Erythroblast (primary cell): Measurements from ENCODE around the gene TRABD2B.

Experiments
- GATA1 ChIP-seq: IDR thresholded peaks from 2 replicates; pipeline ENCODE4 v1.6.1; 2011; ENCODE audit warnings: low read depth, mild to moderate bottlenecking, control low read depth, low read length, moderate library complexity
- POLR2A ChIP-seq: IDR thresholded peaks from 2 replicates; pipeline ENCODE4 v1.6.1; 2011; ENCODE audit warnings: mild to moderate bottlenecking, low read length

GRCh38 chr1:47903723-47904122 lies 93.5 kb downstream of the TRABD2B start:
- TF ChIP-seq POLR2A (no peak), GATA1 (no peak)
